ENCODE data around the gene RAD51B. TPM values are rescaled to one million over a fixed set of nuclear protein-coding genes. Genes with fewer than 3 reads are reported as not detected.

The RAD51B gene
- total and polyA plus RNA-seq, 9 donors, result 21.6 to 70.1 (median 35.1) TPM

DNA sequence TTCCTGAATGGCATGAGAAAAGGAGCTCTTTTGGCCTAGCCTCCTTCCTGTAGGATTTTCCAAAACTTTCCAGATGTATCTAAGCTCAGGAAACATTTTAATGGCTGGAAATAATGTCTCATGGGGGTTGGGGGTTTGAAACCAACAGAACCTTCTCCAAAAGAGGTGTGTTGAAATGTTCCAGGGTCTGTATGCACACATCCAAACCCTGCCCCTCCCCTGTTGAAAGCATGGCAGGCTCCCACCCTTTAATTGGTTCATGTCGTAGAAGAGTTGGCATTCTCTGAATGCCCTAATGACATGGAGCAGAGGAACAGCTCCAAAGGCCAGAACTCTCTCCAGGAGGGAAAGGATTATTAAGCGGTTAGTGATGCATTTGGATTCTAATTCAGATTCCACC, 620.1 kb downstream of the RAD51B start:
- Histone ChIP-seq H3K36me3 (no peaks in the 10 kb centered on the region), H3K27me3 (no peaks in the 10 kb centered on the region), H3K27ac (no peak overlapping the region), H3K4me1 (ENCODE audit: insufficient read depth) (peaks cover 7% of the 10 kb centered on the region), H3K9me3 (no peaks in the 10 kb centered on the region), H3K4me3 (no peak overlapping the region)
- TF ChIP-seq POLR2A (IDR thresholded peaks at IDR 0.05) (no peak), EP300 (IDR thresholded peaks at IDR 0.05) (no peak)
- TF ChIP-seq, protein P1, sequence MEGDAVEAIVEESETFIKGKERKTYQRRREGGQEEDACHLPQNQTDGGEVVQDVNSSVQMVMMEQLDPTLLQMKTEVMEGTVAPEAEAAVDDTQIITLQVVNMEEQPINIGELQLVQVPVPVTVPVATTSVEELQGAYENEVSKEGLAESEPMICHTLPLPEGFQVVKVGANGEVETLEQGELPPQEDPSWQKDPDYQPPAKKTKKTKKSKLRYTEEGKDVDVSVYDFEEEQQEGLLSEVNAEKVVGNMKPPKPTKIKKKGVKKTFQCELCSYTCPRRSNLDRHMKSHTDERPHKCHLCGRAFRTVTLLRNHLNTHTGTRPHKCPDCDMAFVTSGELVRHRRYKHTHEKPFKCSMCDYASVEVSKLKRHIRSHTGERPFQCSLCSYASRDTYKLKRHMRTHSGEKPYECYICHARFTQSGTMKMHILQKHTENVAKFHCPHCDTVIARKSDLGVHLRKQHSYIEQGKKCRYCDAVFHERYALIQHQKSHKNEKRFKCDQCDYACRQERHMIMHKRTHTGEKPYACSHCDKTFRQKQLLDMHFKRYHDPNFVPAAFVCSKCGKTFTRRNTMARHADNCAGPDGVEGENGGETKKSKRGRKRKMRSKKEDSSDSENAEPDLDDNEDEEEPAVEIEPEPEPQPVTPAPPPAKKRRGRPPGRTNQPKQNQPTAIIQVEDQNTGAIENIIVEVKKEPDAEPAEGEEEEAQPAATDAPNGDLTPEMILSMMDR (IDR thresholded peaks at IDR 0.05), result no peak
- DNase-seq, result no peak
- intact Hi-C loops (cut with DNase I), result no loop called here
- 82 to 93% (median 90%) methylated on average over 2 of the region's 2 CpGs for WGBS, 3 donors

DNA sequence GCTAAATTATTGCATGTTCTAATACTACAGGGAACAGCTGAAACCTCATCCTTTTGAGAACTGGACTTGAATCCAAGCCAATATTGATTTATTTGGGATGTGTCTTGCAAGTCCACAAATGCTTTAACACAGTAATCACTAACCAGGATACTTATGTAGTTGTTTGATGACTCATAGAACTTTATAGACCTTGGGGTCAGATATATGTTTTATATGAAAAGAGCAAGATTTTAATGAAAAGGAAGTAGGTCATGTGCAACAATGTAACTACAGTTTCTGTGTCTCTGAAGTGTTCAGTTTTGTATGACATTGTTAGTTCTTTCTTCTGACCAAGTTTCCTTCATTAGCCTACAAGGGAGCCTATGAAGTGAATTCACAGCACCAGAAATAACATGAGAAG, 621.2 kb downstream of the RAD51B start:
- intact Hi-C loops (cut with DNase I), result no loop called here
- no peaks in the 10 kb centered on the region for H3K36me3 ChIP-seq
- H3K9me3 ChIP-seq, result no peaks in the 10 kb centered on the region
- TF ChIP-seq EP300 (IDR thresholded peaks at IDR 0.05), result no peak
- no peak for TF ChIP-seq POLR2A (IDR thresholded peaks at IDR 0.05)
- TF ChIP-seq, protein P1 (IDR thresholded peaks at IDR 0.05), result no peak
- H3K27ac ChIP-seq, result no peak overlapping the region
- no peak overlapping the region for H3K4me3 ChIP-seq
- peaks cover 10% of the 10 kb centered on the region for H3K4me1 ChIP-seq (ENCODE audit: insufficient read depth)
- H3K27me3 ChIP-seq, result no peaks in the 10 kb centered on the region
- no peak for DNase-seq

DNA sequence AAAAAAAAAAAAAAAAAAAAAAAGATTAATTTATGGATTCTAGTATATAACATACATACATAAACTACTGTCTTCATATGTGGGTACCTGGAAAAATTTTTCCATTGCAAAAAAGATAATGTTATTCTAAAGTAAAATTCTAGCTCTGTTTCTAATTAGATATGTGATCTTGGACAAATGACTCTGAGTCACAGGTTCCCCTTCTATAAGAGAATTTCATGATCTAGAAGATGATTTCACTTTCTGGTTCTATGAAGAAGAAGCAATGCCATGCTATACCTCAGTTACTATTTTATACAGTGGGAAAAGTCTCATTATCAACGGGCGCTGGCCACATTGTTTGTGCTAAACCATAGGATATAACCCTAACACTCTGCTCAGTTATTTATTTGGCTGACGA, 622.0 kb downstream of the RAD51B start:
- H3K27ac ChIP-seq, result no peak overlapping the region
- DNase-seq, result no peak
- intact Hi-C loops (cut with DNase I), result no loop called here
- no peaks in the 10 kb centered on the region for H3K9me3 ChIP-seq
- no peaks in the 10 kb centered on the region for H3K27me3 ChIP-seq
- H3K36me3 ChIP-seq, result no peaks in the 10 kb centered on the region
- no peak overlapping the region for H3K4me3 ChIP-seq
- no peak for TF ChIP-seq EP300 (IDR thresholded peaks at IDR 0.05)
- no peak for TF ChIP-seq POLR2A (IDR thresholded peaks at IDR 0.05)
- TF ChIP-seq, protein P1 (IDR thresholded peaks at IDR 0.05), result no peak
- H3K4me1 ChIP-seq (ENCODE audit: insufficient read depth), result peaks cover 10% of the 10 kb centered on the region
- 86 to 91% (median 90%) methylated on average over 3 of the region's 3 CpGs for WGBS, 3 donors

DNA sequence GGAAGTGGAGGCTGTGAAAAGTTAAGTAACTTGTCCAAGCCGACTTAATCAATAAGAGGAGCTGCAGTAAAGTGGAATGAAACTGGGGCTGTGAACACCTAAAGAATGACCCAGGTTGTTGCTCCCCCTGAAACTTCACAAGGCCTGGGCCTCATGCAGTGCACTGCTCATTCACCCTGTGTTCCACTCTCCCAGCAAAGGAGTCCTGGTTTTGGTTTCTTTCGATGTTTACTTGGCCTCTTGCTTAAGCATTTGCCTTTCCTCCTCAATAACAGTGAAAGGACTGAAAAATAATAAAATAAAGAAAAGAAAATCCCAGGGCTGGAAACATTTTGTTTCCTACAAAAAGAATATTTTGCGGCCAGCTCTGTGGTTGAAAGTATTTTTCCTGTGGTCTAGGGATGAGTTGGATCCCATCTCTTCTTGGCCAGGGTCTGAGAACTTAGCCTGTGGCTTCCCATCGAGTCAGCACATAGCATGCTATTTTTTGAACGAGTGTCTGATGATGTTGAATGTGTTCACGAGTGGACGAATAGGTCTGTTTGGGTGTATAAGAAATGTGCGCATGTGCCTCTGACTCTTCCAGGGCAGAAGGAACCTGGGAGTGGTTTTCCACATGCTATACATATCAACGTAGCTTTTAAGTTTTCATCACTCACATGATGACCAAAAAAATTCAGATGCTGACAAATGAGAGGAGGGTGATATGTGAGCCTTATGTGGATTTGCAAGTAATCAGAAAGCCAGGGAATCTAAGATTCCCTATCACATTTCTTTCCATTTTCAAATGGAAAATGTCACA, 623.5 kb downstream of the RAD51B start:
- no peak for DNase-seq
- no peaks in the 10 kb centered on the region for H3K27me3 ChIP-seq
- no peak overlapping the region for H3K4me3 ChIP-seq
- 33 to 42% (median 40%) methylated on average over 9 of the region's 9 CpGs for WGBS, 3 donors
- peaks cover 10% of the 10 kb centered on the region for H3K4me1 ChIP-seq (ENCODE audit: insufficient read depth)
- H3K9me3 ChIP-seq, result no peaks in the 10 kb centered on the region
- TF ChIP-seq POLR2A (IDR thresholded peaks at IDR 0.05) (no peak), EP300 (IDR thresholded peaks at IDR 0.05) (no peak)
- TF ChIP-seq, protein P1 (IDR thresholded peaks at IDR 0.05), result no peak
- intact Hi-C loops (cut with DNase I), result no loop called here
- H3K27ac ChIP-seq, result no peak overlapping the region
- no peaks in the 10 kb centered on the region for H3K36me3 ChIP-seq

Data from ovary (tissue), 9 donors.